ENCODE results near the gene CDK5RAP1.
"Not testable (repeated sequence)": the region's sequence is repeated elsewhere in the genome, so short reads cannot be mapped to it uniquely, and the experiment has no call there.

Gene CDK5RAP1, protein sequence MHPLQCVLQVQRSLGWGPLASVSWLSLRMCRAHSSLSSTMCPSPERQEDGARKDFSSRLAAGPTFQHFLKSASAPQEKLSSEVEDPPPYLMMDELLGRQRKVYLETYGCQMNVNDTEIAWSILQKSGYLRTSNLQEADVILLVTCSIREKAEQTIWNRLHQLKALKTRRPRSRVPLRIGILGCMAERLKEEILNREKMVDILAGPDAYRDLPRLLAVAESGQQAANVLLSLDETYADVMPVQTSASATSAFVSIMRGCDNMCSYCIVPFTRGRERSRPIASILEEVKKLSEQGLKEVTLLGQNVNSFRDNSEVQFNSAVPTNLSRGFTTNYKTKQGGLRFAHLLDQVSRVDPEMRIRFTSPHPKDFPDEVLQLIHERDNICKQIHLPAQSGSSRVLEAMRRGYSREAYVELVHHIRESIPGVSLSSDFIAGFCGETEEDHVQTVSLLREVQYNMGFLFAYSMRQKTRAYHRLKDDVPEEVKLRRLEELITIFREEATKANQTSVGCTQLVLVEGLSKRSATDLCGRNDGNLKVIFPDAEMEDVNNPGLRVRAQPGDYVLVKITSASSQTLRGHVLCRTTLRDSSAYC

DNA sequence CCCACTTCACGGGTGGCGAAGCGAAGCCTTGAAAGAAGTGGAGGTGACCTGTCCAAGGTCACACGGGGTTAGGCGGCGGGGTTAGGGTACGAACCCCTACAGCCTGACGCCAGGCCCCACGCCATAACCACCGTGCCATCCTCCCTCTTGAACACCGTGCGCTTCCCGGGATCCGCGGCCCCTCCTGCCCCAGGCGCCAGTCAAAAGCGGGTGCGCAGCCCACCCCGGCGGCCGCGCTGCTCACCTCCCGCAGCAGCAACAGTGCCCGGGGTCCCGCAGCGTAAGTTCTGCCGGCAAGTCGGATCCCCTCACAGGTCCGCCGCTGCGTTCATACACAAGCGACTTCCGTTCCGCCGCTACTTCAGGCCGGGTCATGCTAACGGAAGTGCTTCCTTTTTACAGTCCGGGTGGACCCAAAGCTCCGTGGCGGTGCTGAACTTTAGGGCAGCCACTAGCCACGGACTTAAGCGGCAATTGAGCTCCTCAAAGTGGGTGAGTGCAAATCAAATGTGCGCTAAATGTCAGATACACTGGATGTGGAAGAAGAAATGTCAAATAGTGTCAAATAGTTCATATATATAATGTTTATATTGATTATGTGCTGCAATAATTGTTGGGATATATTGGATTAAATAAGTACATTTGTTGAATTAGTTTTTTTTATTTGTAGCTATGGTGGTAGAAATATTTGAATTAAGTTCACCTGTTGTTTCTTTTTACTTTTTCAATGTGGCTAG lies at the start of gene CDK5RAP1:
Gene CDK5RAP1, minus strand, starts transcription at position 336 of the 737 bp plus-strand sequence. CDS start 4,455 bp downstream, outside the sequence.
- DNase-seq: peak; percentile 77

GRCh38 chr20:33450867-33451266 lies 49.5 kb upstream of the CDK5RAP1 start:
- no peak for DNase-seq

DNA sequence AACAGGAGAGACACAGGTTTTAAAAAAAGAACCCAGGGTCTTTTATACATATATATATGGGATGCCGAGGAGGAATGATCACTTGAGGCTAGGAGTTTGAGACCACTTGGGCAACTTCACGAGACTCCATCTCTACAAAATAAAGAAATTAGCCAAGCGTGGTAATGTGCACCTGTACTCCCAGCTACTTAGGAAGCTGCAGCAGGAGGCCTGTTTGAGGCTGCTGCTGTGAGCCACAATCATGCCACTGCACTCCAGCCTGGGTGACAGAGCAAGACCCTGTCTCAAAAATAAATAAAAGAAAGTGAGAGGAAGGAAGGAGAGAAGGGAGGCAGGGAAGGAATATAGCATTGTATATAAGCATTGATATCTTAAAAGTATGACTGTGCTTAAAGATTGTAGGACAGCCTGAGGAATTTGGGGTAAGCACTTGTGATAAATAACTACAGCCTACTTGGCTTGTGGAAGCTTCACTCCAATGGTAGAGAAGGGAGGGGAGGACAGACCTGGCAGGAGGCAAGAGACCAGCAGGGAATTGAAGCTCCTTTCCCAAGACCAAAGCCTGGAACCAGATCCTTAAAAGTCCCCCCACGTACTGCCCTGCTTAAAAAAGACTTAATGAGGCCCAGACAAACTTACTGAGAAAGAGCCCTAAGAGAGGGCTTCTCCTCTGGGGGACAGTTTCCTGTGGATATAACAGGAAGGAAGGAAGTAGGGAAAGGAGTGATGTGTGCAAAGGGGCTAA lies 44.7 kb upstream of the CDK5RAP1 start:
- DNase-seq: no peak

DNA sequence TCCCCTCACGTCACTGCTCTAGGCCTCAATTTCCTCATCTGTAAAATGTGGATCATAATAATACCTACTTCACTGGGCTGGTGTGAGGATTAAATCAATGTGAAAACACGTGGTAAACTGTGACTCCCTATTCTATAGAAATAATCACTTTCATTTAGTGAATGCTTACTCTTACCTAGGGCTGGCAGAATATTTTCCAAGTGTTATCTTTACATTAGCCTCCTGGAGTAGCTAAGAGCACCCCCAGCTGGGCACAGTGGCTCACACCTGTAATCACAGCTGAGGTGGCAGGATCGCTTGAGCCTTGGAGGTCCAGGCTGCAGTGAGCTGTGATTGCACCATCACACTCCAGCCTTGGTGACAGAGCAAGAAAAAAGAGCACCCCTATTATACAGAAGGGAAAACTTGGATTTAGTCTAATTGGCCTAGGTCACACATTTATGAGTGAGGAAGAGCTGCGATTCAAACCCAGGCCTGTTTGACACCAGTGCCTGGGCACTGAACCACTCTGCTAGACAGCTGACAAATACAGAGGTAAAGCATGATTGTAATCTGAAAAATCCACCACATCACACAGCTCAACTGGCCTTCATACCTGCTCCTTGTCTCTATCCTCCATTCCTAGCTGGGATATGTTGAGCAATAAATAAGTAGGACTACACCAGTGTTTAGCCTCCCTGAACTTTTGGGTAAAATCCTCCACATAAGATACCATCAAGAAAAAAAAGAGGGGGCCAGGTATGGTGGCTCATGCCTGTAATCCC lies 43.7 kb upstream of the CDK5RAP1 start:
- DNase-seq: peak; percentile 5

DNA sequence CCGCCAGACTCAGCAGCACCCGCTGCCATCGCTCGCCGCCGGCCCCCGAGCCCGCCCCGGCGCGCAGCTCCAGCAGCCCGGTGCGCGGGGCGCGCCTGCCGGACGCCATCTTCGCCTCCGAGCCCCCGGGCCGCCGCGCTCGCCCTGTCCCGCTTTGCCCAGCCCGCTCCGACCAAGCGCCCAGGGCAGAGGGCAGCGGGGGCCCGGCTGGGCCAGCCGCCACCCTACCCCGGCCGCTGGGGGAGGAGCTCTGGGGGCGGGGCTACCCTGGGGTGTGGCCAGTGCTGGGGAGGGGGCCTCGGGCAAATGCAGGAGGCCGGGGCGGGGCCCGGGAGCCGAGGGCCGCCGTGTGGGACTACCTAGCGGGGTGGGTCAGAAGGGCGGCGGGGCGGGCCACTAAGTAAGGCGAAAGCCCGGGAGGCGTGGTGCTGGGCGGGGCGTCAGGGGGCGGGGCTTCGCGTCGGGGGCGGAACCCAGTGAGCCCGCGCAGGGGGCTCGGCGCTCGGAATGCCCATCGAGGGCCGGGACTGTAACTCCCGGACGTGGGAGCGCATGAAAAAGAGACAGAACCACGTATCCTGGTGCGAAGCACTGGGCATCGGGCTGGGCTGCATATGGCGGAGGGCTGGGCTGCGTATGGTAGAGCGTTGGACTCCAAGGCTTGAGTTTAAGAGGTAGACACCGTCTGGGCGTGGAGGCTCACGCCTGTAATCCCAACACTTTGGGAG lies 42.4 kb upstream of the CDK5RAP1 start, which contains the start of gene SNTA1:
Gene SNTA1, minus strand, starts transcription at position 252 of the 728 bp plus-strand sequence. Its CDS starts 143 bp downstream, at position 109.
- DNase-seq: peak; percentile 86

- no peak for DNase-seq
Observed at GRCh38 chr20:33443006-33443511, 41.7 kb upstream of the CDK5RAP1 start.

DNA sequence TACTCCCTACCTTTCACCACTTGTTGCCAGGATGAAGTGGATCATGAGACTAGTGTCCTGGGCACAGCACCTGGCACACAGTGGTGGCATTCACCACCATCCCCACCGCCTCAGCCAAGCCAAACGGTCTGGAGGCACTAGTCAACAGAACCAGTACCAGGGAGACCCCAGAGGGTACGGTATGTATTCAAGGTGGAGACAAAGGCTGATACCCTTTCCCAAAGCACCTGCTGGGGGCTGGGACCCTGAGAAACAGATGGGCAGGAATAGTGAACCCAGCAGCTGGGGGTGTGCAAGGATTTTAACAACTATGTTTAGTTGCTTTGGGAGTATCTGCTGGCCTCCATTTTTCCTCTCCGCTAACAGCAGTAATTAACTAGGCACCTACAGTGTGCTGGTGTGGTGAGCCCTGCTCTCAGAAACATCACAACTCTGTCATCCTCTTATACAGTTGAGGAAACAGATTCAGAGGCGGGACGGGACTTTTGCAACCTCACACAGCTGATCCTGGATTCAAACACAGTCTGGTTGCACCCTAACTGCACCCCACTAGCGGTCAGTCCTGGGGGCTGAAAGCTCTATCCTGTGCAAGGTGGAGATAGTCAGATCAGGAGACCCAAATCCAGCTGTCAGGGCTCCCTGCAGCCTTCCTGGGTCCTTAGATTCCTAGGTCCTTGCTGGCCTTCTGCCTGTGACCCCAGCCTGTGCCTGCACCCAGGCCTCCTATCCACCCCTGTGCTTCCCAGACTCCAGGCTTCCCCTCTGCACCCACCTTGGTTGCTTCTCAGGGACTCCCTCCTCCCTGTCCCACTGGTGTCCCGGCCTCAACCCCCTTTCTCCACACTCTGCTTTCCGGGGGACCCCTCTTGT lies 41.1 kb upstream of the CDK5RAP1 start:
- DNase-seq: no peak

GRCh38 chr20:33441142-33441955 lies 40.0 kb upstream of the CDK5RAP1 start:
- DNase-seq: no peak

DNA sequence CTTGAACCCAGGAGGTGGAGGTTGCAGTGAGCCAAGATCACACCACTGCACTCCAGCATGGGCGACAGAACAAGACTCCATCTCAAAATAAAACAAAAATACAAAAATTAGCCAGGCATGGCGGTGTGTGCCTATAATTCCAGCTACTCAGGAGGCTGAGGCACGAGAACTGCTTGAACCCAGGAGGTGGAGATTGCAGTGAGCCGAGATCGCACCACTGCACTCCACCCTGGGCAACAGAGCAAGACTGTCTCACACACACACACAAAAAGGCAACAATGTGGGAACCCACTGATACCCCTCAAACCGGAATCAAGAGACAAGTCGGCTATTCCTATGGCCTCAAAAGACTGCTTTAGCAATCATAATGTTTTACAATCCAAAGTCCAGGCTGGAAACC lies 39.2 kb upstream of the CDK5RAP1 start:
- not testable (repeated sequence) for DNase-seq

GRCh38 chr20:33438481-33438880 lies 37.2 kb upstream of the CDK5RAP1 start:
- no peak for DNase-seq

DNA sequence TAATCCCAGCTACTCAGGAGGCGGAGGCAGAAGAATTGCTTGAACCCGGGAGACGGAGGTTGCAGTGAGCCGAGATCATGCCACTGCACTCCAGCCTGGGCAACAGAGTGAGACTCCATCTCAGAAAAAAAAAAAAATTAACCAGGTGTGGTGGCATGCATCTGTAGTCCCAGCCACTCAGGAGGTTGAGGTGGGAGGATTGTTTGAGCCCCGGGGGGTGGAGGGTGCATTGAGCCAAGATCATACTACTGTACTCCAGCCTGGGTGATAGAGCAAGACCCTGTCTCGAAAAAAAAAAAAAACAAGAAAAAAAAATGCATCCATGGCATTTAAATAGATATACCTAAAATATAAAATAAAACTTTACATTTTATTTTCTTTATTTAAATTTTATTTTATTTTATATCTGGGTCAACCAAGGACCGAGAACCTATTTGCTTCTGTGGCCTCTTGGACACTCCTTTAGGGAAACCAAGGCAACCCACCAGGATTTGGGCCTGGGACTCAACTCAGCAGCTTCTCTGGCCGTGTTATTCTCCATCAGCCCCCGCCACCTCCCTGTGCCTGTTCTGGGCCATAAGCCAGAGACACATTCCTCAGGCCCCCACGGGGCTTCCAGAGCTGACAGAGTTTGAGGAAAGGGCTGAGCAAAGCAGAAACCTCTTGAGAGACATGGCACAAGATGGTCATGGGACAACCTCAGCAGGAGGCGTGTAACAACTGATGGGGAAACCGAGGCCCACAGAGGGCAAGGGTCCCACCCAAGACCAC lies 36.0 kb upstream of the CDK5RAP1 start:
- DNase-seq: no peak

DNA sequence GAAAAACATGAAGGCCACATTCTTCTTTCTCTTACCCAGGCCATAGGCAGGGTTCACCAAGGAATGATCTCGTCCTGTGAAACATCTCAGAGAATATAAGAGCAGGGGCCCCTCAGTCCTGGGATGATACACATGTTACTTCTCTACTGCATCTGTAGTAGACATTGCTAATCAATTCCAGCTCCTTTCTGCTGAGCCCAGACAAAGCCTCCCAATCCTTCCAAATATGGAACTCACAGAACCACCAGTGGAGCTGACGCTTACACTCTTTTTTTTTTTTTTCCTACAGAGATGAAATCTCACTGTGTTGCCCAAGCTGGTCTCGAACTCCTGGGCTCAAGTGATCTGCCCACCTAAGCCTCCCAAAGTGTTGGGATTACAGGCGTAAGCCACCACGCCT lies 33.1 kb upstream of the CDK5RAP1 start:
- no peak for DNase-seq

DNA sequence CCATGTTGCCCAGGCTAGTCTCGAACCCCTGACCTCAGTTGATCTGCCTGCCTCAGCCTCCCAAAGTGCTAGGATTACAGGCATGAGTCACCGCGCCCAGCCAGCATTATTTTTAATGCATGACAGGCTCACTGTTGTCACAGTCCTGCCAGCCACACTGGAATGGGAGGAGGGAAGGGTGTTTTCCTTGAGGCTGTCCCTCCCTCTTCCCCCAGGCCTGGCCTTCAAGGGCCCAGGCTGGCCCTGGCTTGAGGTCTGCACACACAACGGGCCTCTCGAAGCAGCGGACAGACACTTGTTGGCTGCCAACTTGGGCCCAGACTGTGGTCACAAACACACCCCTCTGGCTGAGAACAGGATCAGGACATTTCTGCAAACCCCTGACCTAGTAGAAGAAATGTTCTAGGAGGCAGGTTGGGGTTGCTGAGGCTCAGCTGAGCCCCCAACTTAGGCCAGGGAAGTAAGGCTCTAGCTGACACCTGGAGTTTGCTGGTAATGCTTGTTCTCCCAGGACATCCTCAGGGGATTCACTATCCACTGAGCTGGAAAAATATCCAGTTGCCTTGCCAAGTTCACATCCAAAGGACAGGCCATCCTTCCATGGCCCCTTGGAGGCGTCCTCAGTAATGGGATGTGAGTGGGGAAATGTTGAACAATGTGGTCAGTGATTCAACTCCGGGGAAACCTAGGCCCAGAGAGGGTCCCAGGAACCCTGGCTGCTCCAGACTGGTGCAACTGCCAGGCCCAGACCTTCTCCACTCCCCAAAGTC lies 32.3 kb upstream of the CDK5RAP1 start:
- DNase-seq: no peak

DNA sequence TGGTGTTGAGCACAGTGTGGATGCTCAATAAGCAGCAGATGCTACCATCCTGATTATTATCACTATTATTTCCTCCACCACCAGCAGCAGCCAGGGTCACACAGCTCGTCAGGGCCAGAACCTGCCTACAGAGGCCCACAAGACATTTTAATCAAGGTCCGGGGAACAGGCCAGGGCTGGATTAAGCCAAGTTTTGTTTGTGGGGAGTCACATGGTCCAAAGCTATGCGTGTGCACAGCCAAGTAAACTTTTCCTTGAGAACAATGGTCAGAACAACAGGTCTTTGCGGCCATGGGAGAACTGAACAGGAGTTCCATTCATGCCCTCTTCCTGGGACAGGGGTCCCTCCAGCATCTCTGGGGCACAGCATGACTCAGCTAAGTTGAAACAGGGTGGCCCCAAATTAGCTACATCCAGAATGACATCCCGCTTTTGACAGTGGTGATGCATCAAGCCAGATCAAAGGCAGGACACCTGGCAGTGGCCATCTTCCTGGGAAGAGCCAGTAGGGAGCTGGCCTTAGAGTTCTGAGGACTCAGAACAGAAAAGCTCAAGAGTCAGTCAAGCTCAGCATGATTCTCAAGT lies 30.6 kb upstream of the CDK5RAP1 start:
- DNase-seq: no peak

DNA sequence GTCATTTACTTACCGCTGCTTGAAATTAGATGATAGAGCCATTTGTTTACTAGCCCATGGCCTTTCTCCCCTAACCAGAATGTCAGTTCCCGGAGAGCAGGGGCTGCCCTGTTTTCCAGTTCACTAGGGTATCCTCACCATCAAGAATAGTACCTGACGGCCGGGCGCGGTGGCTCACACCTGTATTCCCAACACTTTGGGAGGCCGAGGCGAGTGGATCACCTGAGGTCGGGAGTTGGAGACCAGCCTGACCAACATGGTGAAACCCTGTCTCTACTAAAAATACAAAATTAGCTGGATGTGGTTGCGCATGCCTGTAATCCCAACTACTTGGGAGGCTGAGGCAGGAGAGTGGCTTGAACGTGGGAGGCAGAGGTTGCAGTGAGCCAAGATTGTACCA lies 22.6 kb upstream of the CDK5RAP1 start:
- DNase-seq: not testable (repeated sequence)

DNA sequence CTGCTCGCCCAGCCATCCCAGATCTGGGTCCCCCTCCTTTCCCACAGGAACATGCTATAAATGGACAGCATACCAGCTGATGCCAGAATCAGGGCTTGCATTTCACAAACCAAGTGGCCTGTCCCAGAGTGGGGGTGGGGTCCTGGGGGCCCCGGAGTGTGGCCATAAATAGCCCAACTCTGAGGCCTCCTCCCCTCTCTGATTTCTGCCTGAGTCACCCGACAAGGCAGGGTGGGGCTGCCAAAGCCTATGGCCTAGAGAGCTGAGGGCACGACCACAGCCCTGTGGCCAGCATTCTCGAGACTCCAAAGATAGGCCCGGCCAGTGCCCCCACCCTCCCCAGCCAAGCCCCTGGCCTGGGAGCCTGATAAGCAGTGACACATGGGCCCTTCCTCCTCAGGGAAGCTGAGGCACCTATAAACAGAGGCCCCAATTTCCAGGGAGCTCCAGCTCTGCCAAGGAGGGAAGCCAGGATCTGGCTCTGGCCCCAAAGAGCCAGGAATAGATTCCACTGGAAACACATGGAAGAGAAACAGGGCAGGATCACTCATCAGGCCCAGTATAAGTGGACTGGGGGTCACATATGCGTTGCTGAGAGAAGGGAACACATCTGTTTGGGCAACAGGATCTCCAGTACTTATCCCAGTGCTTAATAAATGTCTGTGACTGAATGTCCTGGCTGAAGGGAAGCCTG lies 22.0 kb upstream of the CDK5RAP1 start:
- no peak for DNase-seq

All from activated effector memory CD4-positive, alpha-beta T cell treated with Interleukin-2 at 50 U/mL for 16 hours (primary cell).